HG03108 (cell line): ENCODE results near the gene PEX11G.

ENCODE experiments used
- ATAC-seq: cut with Tn5 transposase; IDR thresholded peaks from one replicate; pipeline ENCODE4 v1.9.1; 2021; ENCODE audit warnings: moderate library complexity; ENCODE audit not compliant: unreplicated experiment

The PEX11G gene

DNA sequence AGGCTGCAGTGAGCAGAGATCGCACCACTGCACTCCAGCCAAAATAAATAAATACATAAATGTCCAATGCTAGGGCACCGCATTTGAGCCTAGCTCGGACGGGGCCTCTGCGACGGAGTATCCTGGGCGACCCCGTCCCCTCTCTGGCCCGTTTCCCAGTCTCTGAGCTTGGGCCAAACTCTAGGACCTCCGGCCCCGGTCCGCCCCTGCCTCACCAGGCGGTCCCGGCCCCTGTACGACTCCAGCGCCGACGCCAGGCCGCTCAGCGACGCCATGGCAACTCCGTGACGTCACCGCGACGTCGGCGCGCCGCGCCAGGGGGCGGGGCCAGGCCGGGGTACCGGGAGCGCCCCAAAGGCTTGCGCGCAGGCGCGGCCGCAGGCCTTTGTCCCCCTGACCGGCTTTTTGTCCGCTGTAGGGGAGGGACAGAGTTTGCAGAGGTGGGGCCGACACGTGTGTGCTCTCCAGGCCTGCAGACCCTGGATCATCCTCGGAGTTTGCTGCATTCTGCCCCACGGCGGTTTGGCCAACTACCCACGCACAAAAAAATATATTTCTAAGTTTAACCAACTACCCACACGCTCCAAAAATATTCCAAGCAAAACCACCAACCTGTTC lies at the start of gene PEX11G:
Gene PEX11G, minus strand, starts transcription at position 300 of the 618 bp plus-strand sequence. Its CDS starts 25 bp downstream, at position 275.
- peak; percentile 77 for ATAC-seq

DNA sequence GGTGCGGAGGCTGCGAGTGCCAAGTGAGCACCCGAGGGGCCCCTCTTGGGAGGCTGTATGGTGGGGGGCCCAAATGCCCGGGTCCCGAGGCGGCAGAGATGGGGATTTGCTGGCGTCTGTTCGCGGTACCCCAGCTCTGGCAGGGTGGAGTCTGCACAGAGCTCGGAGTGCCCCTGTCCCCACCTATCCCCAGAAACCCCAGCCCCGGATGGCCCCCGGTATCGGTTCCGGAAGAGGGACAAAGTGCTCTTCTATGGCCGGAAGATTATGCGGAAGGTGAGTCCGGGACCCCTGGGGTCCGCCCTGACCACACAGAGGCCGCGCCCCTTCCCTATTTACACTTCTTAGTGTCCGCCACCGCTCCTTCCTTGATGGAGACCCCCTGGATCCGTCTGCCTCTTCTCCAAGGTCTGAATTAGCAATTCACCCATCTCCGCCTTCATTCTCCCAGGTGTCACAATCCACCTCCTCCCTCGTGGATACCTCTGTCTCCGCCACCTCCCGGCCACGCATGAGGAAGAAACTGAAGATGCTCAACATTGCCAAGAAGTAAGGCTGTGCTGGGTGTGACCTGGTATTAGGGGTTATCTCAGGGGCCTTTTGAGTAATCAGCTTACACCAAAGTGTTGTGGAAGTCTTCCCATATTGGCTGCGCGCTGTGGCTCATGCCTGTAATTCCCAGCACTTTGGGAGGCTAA lies 47.3 kb upstream of the PEX11G start:
- ATAC-seq = no peak

DNA sequence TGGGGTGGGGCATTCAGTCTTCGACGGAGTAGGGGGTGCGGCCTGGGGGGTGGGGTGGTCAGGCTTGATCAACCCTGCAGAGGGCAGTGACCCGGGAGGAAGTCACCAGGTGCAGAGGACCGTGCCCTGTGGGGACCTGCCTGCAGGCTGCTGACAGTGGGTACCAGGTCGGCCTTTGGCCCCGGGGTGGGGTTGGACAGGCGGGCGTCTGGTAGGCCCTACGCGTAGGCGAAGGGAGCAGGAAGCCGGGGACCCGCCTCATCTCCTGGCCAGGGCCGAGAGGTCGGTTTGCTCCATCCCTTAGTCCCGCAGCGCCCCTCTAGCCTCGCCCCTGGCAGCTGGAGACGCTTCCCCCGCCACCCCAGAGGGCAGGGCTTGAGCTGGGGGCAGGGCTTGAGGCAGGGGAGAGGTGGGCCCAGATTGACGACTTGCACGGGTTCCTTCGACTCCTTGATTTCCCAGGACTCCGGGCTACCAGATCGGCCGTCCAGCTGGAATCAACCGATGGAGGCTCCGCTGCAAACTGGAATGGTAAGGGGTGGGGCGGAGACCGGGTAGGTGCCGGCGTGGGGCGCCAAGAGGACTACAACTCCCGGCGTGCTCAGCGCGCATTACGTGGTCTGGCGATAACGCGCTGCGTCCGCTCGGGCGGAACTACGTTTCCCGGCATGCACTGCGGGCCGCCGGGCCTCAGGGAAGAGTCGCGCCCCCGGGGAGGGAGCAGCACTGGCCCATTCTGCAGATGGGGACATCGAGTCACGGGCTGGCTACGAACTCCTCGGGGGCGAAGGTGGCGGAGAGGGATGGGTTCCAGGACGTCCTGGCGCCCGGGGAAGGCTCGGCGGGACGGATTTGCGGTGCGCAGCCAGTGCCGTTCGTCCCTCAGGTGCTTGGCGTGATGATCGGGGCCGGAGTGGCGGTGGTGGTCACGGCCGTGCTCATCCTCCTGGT lies 46.5 kb upstream of the PEX11G start, which contains the start of gene PNPLA6:
Gene PNPLA6, plus strand, starts transcription at position 671 of the 951 bp plus-strand sequence. Its CDS starts 72 bp downstream, at position 743.
- peak; percentile 51 for ATAC-seq

DNA sequence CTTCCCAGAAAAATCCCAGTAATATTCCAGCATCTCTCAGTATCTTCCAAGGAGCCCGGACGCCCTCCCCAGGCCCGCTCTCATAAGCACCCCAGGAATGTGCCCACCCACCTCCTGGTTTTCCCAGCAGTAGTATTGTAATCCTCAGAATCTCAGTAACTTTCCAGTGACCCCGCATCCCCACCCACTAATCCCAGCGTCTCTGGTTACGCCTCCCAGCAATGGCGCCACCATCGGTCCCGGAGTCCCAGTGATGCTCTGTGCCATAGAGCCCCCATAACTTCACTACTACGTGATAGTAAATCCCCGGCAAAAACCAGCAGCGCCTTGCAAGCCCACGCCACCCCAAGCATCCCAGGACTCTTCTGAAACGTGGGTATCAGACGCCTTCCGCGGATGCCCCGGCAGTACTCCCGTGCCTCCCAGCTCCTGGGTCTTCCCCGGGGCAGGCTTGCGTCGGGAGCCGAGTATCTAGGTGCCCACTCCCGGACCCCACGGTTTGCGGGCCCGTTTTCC lies 45.8 kb upstream of the PEX11G start:
- no peak for ATAC-seq

DNA sequence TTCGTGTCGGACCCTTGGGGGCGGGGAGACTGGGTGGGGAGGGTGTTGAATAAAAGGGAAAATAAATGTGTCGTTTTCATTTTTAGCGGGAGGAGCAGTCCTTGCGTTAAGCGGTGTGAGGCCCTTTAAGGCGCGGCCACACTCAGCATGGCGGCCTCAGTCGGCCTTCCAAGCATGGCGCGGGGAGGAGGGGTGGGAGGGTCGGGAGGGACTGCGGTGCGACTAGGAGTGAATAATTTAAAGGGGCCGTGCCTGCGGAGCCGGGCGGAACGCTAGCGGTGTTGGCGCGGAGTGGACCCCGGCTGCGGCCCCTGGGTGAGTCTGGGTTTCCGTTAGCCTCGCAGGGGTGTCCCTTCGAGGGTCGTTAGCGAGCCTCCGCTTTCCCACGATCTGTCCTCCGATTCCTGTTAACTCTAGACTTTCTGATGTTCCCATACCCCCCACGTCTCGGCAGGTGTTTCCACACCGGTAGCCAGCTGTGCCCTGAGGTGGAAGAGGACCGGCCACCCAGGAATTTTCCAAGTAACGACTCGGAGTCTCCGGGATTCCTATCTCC lies 45.2 kb upstream of the PEX11G start:
- ATAC-seq = peak; percentile 37

DNA sequence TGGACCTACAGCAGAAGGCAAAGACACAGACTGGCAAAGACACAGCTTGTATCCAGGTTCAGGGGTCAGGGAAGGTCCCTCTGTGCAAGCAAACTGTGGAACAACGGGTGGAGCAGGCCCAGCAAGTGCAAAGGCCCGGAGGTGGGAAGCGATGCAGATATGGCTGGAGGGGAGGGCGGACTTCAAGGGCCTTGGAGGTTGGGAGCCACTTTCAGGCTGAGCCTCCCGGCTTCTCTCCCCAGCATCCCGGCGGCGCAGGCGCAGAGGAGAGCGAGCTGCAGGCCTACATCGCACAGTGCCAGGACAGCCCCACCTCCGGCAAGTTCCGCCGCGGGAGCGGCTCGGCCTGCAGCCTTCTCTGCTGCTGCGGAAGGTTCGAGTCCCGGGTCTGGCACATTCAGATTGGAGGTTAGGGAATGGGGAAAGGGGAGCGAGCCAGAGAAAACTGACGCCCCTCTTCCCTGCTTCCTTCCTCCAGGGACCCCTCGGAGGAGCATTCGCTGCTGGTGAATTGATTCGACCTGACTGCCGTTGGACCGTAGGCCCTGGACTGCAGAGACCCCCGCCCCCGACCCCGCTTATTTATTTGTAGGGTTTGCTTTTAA lies 44.5 kb upstream of the PEX11G start:
- no peak for ATAC-seq

DNA sequence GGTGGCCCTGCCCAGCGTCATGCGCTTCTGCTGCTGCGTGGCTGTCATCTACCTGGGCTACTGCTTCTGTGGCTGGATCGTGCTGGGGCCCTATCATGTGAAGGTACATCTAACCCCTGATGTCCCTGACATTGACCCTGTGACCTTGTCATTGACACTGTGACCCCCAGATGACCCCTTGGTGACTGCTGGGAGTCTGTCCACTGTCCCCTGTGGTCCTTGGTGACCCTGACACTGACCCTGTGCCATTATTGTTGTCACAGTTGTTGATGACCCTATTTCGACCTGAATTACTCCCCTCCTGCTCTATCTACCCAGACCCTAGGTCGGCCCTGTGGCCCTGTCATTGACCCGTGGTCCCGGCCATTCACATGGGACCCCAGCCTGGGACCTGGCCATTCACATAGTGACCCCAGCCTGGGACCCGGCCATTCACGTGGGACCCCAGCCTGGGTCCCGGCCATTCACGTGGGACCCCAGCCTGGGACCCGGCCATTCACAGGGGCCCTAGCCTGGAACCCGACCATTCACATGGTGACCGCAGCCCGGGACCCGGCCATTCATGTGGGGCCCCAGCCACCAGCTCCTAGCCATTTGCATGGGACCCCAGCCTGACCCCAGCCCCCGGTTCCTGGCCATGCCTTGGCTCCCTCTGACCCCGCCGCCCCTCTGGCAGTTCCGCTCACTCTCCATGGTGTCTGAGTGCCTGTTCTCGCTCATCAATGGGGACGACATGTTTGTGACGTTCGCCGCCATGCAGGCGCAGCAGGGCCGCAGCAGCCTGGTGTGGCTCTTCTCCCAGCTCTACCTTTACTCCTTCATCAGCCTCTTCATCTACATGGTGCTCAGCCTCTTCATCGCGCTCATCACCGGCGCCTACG lies 41.0 kb upstream of the PEX11G start:
- no peak for ATAC-seq

DNA sequence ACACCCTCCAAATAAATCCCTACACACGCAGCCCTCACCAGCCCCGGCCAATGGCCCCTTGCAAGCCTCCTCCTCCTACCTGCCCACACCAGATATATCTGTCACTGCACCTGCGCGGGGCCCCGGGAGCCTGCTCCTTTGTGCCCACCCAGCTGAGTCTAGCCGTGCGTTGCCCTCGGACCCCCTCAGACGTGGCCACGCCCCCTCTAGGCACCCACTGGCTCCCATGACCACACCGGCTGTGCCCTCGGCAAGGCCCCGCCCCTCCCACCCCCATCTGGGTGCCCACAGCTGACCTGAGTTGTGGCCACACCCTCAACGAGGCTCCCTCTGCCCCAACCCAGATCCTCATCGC lies 40.4 kb upstream of the PEX11G start:
- ATAC-seq = no peak

DNA sequence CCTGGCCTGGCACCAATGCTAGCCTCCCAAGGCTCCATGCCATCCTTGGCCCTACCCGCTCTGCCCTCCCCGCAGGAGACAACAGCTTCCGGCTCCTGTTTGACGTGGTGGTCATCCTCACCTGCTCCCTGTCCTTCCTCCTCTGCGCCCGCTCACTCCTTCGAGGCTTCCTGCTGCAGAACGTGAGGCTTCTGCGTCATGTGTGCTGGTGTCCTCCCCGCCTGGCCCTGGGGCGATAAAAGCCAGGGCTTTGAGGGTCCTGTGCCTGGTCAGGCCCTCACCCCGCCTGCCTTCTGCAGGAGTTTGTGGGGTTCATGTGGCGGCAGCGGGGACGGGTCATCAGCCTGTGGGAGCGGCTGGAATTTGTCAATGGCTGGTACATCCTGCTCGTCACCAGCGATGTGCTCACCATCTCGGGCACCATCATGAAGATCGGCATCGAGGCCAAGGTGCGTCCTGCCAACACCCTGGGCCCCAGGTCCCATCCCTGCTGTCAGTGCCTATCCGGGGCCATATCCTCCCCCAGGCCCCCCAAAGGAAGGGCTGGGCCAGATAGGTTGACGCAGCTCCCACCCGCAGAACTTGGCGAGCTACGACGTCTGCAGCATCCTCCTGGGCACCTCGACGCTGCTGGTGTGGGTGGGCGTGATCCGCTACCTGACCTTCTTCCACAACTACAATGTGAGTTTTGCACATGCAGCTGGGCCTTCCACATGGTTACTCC lies 39.8 kb upstream of the PEX11G start:
- ATAC-seq = no peak

DNA sequence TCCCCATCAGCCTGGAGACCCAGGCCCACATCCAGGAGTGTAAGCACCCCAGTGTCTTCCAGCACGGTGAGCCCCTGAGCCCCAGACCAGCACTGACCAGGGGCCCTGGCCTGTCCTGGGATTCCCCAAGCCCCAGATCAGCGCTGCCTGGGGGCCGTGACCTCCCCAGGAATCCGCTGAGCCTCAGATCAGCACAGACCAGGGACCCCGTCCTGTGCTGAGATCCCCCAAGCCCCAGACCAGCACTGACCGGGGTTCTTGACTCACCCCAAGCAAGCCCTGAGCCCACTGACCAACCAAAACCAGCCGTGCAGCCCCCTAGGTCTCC lies 39.3 kb upstream of the PEX11G start:
- ATAC-seq = no peak

DNA sequence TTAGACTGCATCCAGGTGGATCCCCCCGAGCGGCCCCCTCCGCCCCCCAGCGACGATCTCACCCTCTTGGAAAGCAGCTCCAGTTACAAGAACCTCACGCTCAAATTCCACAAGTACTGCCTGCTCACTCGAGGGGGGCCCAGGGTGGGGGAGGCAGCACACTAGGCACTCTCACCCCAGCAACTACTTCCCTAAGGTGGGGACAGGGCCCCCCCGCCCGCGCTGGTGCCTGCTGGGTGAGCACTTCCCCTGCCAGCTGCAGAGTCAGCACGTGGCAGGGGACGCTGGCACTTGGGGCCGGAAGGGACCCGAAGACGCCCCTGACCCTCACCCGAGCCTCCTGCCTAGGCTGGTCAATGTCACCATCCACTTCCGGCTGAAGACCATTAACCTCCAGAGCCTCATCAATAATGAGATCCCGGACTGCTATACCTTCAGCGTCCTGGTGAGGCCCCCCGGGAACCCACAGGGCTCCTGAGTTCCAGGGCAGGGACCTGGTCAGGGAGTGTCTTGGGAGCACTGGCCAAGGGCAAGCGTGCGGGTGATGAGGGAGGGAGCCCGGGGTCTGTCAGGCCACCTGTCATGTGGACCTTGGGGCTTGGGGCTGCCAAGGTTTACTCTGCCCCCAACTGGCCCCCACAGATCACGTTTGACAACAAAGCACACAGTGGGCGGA lies 38.8 kb upstream of the PEX11G start:
- no peak for ATAC-seq

DNA sequence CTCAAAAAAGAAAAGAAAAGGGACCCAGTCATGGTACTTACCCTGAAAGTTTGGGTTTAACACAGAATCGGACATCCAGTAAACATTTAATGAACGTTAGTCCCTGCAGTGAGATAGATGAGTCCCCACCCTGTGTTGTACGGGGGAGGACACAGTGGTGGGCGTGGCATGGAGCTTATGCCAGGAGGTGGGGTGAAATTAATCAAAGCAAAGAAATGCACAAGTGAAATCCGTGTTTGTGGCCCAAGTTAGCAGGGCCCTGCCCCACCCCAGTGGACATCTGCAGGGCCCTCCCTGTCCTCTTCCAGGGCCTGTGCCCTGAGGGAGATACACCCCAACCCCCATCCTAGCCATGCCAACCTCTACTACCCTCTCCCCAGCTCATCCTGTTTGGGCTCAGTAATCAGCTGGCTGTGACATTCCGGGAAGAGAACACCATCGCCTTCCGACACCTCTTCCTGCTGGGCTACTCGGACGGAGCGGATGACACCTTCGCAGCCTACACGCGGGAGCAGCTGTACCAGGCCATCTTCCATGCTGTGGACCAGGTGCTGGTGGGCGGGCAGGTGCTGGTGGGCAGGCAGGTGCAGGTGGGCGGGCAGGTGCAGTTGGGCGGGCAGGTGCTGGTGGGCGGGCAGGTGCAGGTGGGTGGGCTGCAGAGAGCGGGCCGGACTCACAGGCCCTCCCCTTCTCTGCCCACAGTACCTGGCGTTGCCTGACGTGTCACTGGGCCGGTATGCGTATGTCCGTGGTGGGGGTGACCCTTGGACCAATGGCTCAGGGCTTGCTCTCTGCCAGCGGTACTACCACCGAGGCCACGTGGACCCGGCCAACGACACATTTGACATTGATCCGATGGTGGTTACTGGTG lies 37.5 kb upstream of the PEX11G start:
- ATAC-seq = no peak

DNA sequence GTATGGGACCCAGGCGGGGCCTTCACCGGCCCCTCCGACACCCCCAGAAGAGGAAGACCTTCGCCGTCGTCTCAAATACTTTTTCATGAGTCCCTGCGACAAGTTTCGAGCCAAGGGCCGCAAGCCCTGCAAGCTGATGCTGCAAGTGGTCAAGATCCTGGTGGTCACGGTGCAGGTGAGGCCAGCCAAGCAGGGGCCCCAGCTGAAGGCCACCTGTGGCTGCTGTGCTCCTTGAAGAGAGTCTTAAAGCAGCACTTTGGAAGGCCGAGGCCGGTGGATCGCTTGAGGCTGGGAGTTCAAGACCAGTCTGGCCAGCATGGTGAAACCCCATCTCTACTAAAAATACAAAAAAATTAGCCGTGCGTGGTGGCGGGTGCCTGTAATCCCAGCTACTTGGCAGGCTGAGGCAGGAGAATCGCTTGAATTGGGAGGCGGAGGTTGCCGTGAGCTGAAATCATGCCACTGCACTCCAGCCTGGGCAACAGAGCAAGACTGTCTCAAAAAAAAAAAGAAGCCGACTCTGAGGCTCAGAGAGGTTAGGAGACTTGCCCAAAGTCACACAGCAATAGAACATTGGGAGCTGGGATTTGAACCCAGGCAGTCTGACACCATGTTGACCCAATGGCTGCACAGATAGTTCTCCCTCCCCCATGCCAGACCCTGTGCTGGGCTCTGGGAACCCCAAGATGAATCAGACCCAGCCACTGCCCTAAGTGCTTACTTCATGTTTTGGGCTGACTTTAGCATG lies 36.3 kb upstream of the PEX11G start:
- ATAC-seq = no peak

DNA sequence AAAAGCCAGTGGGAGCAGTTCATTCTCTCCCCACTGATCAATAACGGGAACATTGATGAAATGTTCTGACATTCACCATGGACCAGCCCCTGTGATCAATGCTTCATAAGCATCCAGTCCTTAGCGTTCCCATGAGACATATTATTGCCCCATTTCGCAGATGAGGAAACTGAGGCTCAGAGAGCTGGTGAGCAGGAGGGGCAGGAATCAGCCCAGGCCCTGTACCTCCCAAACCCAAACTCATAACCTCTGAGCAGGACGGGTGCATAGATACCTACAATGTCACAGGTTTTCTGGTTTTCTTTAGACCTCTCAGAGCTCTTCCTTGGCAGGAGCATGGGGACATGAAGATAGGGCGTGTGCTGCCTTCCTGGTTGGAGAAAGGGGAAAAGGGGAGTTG lies 35.7 kb upstream of the PEX11G start:
- ATAC-seq = no peak

DNA sequence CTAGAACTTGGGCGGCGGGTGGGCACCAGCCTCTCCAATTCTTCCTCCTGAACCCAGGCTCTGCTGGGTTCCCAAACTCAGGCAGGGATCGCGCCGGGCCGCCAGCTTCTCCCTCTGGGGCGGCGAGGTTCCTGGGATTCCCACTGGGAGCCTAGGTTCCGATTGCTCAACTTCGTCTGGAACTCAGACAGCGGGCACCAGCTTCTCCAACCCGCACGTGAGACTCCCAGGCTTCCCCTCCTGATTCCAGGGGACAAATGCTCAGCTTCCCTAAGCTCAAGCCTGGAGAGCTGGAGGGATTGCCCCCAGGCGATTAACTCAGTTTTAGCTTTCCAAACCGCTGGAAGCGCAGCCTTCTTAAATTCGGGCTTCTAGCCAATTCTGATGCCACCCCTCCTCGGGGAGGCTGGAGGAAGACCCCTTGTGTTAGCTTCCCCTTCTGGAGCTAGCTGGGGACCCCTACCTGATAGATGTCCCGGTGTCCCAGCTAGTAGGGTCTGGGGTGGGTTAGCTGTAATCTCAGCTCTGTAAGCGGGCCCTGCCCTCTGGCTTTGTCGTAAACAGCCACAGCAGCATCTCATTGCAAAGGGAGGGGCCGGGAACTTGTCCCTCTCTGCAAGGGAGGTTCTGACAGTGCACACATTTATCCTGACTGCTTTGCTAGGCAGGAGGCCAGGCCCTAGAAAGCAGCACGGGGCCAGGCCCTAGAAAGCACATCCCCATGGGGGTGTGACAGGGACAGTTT lies 34.3 kb upstream of the PEX11G start:
- ATAC-seq = no peak
